Measurements from ENCODE around the gene RAB3D. TPM values are rescaled to one million over a fixed set of nuclear protein-coding genes. Genes with fewer than 3 reads are reported as not detected.

Gene RAB3D
- total RNA-seq, 3 donors from 2014 or later, result 17.9 to 23.7 (median 22.6) TPM

DNA sequence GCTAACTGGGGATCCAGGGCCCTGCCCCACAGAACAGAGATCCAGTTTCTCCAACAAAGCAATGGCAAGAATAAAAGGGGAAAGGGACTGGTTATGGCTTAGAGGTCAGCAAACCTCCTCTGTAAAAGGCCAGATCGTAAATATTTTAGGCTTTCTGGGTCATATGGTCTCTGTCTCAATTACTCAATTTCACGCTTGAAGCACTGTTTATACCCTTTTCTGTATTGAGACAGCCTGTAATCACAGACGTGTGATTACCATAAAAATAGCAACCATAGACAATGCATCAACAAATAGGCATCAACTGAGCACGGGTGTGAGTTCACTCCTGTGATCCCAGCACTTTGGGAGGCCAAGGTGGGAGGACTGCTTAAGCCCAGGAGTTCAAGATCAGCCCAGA, 9.3 kb downstream of the RAB3D start:
- DNase-seq (ENCODE audit: low spot score in 2 of 2), result no peak
- no peak overlapping the region for H3K27ac ChIP-seq
- no peak overlapping the region for H3K4me3 ChIP-seq
- no peaks in the 10 kb centered on the region for H3K36me3 ChIP-seq
- intact Hi-C loops (cut with DNase I; ENCODE audit: low total_unique reads), result no loop called here
- H3K9me3 ChIP-seq, result no peaks in the 10 kb centered on the region
- no peaks in the 10 kb centered on the region for H3K4me1 ChIP-seq
- TF ChIP-seq POLR2A (IDR thresholded peaks at IDR 0.05) (no peak), POLR2AphosphoS5 (IDR thresholded peaks at IDR 0.05) (no peak)
- TF ChIP-seq, protein P1, sequence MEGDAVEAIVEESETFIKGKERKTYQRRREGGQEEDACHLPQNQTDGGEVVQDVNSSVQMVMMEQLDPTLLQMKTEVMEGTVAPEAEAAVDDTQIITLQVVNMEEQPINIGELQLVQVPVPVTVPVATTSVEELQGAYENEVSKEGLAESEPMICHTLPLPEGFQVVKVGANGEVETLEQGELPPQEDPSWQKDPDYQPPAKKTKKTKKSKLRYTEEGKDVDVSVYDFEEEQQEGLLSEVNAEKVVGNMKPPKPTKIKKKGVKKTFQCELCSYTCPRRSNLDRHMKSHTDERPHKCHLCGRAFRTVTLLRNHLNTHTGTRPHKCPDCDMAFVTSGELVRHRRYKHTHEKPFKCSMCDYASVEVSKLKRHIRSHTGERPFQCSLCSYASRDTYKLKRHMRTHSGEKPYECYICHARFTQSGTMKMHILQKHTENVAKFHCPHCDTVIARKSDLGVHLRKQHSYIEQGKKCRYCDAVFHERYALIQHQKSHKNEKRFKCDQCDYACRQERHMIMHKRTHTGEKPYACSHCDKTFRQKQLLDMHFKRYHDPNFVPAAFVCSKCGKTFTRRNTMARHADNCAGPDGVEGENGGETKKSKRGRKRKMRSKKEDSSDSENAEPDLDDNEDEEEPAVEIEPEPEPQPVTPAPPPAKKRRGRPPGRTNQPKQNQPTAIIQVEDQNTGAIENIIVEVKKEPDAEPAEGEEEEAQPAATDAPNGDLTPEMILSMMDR (IDR thresholded peaks at IDR 0.05), result no peak
- H3K27me3 ChIP-seq, result no peaks in the 10 kb centered on the region

DNA sequence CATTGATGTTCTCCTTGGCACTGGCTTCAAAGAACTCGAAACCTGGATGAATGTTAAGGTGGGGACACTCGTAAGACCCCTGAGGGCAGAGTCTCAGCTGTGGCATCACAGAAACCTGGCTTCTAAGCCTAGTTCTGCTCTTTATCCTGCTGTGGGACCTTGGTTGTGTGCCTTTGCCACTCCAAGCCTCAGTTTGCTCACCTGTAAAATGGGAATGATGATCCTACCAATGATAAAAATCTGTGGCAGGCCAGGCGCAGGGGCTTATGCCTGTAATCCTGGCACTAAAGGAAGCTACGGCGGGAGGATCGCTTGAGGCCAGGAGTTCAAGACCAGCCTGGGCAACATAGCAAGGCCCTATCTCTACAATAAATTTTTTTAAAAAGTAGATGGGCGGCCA, 13.9 kb downstream of the RAB3D start:
- intact Hi-C loops (cut with DNase I; ENCODE audit: low total_unique reads), result no loop called here
- no peaks in the 10 kb centered on the region for H3K36me3 ChIP-seq
- peaks cover 15 to 21% of the 10 kb centered on the region in 2 donors for H3K4me1 ChIP-seq
- no peaks in the 10 kb centered on the region for H3K27me3 ChIP-seq
- TF ChIP-seq, protein P1 (IDR thresholded peaks at IDR 0.05), result no peak
- TF ChIP-seq POLR2AphosphoS5 (IDR thresholded peaks at IDR 0.05), result no peak
- no peak for TF ChIP-seq POLR2A (IDR thresholded peaks at IDR 0.05)
- H3K9me3 ChIP-seq, result no peaks in the 10 kb centered on the region
- H3K4me3 ChIP-seq, result no peak overlapping the region
- DNase-seq (ENCODE audit: low spot score in 2 of 2), result no peak
- peak overlapping the region; percentile 74 to 85 for H3K27ac ChIP-seq

DNA sequence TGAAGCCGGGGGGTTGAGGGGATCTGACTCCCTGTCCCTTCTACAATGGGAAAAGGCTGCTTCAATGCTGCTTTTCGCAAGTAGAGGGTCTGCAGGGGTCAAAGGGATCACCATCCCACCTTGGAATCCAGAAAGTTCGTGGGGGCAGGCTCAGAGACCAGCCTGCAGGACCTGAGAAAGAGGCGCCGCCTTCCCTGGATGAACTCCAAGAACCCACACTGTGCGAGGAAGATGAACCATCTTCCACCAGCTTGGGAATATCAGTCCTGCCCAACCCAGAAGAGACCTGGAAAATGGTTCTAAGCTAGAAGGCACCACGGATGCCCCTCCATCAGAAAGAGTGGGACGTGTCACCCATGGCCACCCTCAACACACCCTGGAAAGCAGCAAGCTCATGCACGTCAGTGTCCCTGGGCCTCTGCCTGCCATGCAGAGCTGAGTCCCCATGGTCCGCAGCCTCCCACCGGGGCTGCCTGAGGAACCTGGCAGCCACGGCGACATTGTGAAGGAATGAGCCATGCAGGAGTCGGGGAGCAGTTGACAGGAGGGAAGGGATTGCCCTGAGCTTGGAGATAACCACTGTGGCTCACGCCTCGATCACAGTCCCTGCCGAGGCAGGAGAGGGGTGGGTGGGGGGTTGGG, 14.6 kb downstream of the RAB3D start:
- Histone ChIP-seq H3K27me3 (no peaks in the 10 kb centered on the region), H3K4me3 (peak overlapping the region in 1 of 3 donors; percentile 19), H3K36me3 (no peaks in the 10 kb centered on the region), H3K27ac (peak overlapping the region; percentile 74 to 85), H3K9me3 (no peaks in the 10 kb centered on the region), H3K4me1 (peaks cover 15 to 21% of the 10 kb centered on the region in 2 donors)
- intact Hi-C loops (cut with DNase I; ENCODE audit: low total_unique reads), result no loop called here
- DNase-seq (ENCODE audit: low spot score in 2 of 2), result no peak
- TF ChIP-seq POLR2A (IDR thresholded peaks at IDR 0.05), result no peak
- TF ChIP-seq, protein P1 (IDR thresholded peaks at IDR 0.05), result no peak
- no peak for TF ChIP-seq POLR2AphosphoS5 (IDR thresholded peaks at IDR 0.05)

DNA sequence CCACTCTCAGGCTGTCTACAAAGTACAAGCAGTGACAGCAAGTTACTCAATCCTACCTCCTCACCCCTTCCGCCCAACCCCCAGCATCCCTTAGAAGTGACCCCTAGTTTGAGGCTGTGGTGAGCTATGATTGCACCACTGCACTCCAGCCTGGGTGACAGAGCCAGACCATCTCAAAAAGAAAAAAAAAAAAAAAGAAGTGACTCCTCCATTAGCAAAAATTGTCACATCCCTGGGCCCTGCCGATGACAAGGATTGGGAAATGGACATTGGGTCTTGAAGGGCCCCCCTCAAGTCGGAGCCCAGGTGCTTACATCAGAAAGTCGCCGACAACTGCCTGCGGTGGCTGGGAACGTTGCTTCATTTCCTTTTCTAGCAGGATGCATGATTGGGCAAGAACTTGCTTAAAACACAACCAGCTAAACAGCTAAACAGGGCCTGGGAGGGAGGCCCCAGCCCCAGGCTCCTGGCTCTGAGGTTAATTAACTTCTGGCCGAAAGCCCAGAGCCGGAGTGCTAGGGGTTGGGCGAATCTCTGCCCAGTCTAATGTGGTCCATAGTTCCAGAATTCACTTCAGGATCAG, 15.3 kb downstream of the RAB3D start:
- H3K27ac ChIP-seq, result peak overlapping the region; percentile 74 to 85
- peaks cover 15 to 21% of the 10 kb centered on the region in 2 donors for H3K4me1 ChIP-seq
- H3K36me3 ChIP-seq, result no peaks in the 10 kb centered on the region
- peak; percentile 66 to 93 for DNase-seq (ENCODE audit: low spot score in 2 of 2)
- TF ChIP-seq POLR2AphosphoS5 (IDR thresholded peaks at IDR 0.05), result peak; percentile 84 to 98 (median 92)
- TF ChIP-seq POLR2A (IDR thresholded peaks at IDR 0.05), result no peak
- TF ChIP-seq, protein P1 (IDR thresholded peaks at IDR 0.05), result peak in 1 of 3 donors; percentile 13
- no peaks in the 10 kb centered on the region for H3K27me3 ChIP-seq
- H3K4me3 ChIP-seq, result peak overlapping the region in 1 of 3 donors; percentile 23
- no peaks in the 10 kb centered on the region for H3K9me3 ChIP-seq
- intact Hi-C loops (cut with DNase I; ENCODE audit: low total_unique reads), result no loop called here

DNA sequence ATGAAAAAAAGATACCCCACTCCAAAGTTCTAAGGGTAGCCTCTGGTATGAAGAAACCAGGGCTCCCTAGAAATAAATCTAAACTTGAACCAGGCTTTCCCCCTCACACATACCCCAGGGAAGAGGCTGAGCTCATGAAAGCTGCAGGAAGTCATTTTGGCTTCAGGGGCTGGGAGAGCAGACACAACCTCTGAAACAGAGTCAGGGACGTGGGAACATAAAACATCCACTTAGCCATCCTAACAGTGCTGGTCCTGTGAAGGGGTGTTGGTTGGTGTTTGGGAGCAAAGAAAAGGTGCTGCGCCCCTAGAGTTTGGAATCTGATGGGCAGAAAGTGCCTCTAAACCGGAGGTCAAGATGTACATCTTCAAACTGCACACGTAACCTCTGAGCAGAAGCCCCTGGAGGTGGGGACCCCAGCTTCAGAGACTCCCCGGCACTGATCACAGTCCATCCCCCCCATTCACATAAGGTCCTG, 15.8 kb downstream of the RAB3D start:
- Histone ChIP-seq H3K4me1 (peaks cover 15 to 21% of the 10 kb centered on the region in 2 donors), H3K36me3 (no peaks in the 10 kb centered on the region), H3K27me3 (no peaks in the 10 kb centered on the region), H3K27ac (peak overlapping the region; percentile 74 to 85), H3K9me3 (no peaks in the 10 kb centered on the region), H3K4me3 (peak overlapping the region in 1 of 3 donors; percentile 23)
- DNase-seq (ENCODE audit: low spot score in 2 of 2), result no peak
- TF ChIP-seq POLR2AphosphoS5 (IDR thresholded peaks at IDR 0.05) (no peak), POLR2A (IDR thresholded peaks at IDR 0.05) (no peak)
- TF ChIP-seq, protein P1 (IDR thresholded peaks at IDR 0.05), result no peak
- intact Hi-C loops (cut with DNase I; ENCODE audit: low total_unique reads), result no loop called here
